ENCODE results near the gene DNAJC16.

The DNAJC16 gene

DNA sequence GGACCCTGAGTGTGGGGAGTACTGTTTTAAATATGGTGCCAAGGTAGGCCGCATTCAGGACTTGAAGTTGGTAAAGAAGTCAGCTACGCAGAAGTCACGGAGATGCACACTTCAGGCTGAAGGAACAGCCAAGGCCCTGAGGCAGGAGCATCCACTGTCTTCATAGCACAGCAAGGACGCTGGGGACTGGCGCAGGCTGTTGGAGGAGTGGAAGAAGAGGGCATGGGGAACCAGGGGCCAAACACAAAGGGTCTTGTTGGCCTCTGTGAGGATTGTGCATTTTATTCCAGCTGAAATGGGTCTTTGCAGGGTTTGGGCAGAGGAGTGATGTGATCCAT lies 16.6 kb downstream of the DNAJC16 start:
- TF ChIP-seq, protein P1, sequence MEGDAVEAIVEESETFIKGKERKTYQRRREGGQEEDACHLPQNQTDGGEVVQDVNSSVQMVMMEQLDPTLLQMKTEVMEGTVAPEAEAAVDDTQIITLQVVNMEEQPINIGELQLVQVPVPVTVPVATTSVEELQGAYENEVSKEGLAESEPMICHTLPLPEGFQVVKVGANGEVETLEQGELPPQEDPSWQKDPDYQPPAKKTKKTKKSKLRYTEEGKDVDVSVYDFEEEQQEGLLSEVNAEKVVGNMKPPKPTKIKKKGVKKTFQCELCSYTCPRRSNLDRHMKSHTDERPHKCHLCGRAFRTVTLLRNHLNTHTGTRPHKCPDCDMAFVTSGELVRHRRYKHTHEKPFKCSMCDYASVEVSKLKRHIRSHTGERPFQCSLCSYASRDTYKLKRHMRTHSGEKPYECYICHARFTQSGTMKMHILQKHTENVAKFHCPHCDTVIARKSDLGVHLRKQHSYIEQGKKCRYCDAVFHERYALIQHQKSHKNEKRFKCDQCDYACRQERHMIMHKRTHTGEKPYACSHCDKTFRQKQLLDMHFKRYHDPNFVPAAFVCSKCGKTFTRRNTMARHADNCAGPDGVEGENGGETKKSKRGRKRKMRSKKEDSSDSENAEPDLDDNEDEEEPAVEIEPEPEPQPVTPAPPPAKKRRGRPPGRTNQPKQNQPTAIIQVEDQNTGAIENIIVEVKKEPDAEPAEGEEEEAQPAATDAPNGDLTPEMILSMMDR (IDR thresholded peaks at IDR 0.05; ENCODE audit: poor library complexity, severe bottlenecking), result no peak
- ATAC-seq (ENCODE audit: low read depth) (no peak), DNase-seq (ENCODE audit: low spot score) (no peak)
- Histone ChIP-seq H3K36me3 (ENCODE audit: low read depth) (peaks cover 73% of the 10 kb centered on the region), H3K9me3 (ENCODE audit: severe bottlenecking) (peaks cover under 1% of the 10 kb centered on the region), H3K27ac (ENCODE audit: poor library complexity, severe bottlenecking) (no peak overlapping the region), H3K4me1 (ENCODE audit: insufficient read depth, poor library complexity, severe bottlenecking) (no peaks in the 10 kb centered on the region), H3K27me3 (ENCODE audit: insufficient read depth, poor library complexity, severe bottlenecking) (no peaks in the 10 kb centered on the region), H3K4me3 (ENCODE audit: severe bottlenecking) (no peak overlapping the region)

DNA sequence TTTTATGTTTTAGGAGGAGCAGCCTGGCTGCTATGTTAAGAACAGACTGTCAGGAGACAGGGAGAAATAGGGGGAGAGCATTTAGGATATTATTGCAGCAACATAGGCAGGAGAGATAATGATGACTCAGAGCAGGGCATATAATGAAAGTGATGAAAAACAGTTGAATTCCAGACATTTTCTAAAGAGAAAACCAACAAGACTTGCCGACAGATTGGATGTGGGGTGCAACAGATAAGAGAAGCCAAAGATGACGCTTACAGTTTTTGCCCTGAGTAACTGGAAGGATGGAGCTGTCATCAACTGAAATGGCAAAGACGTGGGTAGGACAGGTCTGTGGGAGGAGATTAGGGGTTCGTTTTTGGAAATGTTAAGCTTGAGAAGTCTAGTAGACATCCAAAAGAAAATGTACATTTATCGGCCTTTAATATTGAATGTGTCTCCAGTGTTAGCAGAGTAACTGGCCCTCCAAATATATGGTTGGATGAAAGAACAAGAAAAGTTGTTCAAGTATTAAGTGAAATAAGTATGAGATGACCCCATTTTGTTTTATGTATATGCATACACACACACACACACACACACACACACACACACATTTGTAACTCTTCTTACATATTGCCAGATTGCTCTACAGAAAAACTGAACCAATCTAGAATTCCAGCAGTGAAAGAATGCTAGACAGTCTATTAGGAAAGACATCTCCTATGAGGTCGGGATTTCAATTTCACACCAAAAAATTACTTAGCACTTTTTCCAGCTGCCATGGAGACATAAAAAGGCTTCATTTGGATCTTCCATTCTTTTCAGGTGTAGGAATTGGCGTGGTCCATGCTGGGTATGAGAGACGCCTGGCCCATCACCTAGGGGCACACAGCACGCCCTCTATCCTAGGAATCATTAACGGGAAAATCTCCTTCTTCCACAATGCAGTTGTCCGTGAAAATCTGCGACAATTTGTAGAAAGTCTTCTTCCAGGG lies 17.2 kb downstream of the DNAJC16 start:
- H3K36me3 ChIP-seq (ENCODE audit: low read depth), result peaks cover 74% of the 10 kb centered on the region
- TF ChIP-seq, protein P1 (IDR thresholded peaks at IDR 0.05; ENCODE audit: poor library complexity, severe bottlenecking), result no peak
- no peak for ATAC-seq (ENCODE audit: low read depth)

DNA sequence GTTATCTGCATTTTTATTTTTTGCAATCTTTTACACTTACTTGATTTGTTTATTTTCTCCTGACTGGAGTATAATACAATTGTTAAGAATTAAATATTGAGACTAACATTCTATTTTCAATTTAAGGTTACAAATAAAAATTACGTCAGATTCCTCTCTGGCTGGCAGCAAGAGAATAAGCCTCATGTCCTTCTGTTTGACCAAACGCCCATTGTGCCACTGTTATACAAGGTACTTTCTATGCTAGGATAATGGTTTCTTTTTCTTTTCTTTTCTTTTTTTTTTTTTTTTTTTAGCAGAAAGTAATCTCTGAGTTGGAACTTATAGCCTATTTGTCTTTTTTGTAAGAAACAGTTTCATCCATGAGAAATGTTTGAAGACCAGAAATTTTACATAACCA lies 20.0 kb downstream of the DNAJC16 start:
- Histone ChIP-seq H3K9me3 (ENCODE audit: severe bottlenecking) (peaks cover 3% of the 10 kb centered on the region), H3K36me3 (ENCODE audit: low read depth) (peaks cover 58% of the 10 kb centered on the region), H3K4me1 (ENCODE audit: insufficient read depth, poor library complexity, severe bottlenecking) (no peaks in the 10 kb centered on the region), H3K27me3 (ENCODE audit: insufficient read depth, poor library complexity, severe bottlenecking) (no peaks in the 10 kb centered on the region), H3K27ac (ENCODE audit: poor library complexity, severe bottlenecking) (no peak overlapping the region), H3K4me3 (ENCODE audit: severe bottlenecking) (no peak overlapping the region)
- TF ChIP-seq, protein P1 (IDR thresholded peaks at IDR 0.05; ENCODE audit: poor library complexity, severe bottlenecking), result no peak
- DNase-seq (ENCODE audit: low spot score), result no peak
- ATAC-seq (ENCODE audit: low read depth), result no peak

More for the DNA sequence above, 17.2 kb downstream of the DNAJC16 start:
- H3K9me3 ChIP-seq (ENCODE audit: severe bottlenecking), result peaks cover 3% of the 10 kb centered on the region
- no peaks in the 10 kb centered on the region for H3K4me1 ChIP-seq (ENCODE audit: insufficient read depth, poor library complexity, severe bottlenecking)
- H3K27me3 ChIP-seq (ENCODE audit: insufficient read depth, poor library complexity, severe bottlenecking), result no peaks in the 10 kb centered on the region
- no peak overlapping the region for H3K4me3 ChIP-seq (ENCODE audit: severe bottlenecking)
- no peak for DNase-seq (ENCODE audit: low spot score)
- no peak overlapping the region for H3K27ac ChIP-seq (ENCODE audit: poor library complexity, severe bottlenecking)

DNA sequence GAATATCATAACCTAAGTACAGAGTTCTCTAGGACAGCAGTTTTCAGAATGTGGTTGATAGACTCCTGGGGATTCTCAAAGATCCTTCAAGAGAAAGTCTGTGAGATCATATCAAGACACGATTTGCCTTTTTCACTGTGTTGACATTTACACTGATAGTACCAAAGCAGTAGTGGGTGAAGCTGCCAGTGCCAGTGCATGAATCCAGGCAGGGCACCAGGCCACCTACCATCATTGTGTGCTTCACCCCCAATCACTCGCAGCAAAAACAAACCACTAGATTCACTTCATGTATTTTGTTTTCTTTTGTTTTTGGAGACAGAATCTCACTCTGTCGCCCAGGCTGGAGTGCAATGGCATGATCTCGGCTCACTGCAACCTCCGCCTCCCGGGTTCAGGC lies 23.9 kb downstream of the DNAJC16 start:
- TF ChIP-seq, protein P1 (IDR thresholded peaks at IDR 0.05; ENCODE audit: poor library complexity, severe bottlenecking), result no peak
- ATAC-seq (ENCODE audit: low read depth) (no peak), DNase-seq (ENCODE audit: low spot score) (no peak)
- Histone ChIP-seq H3K36me3 (ENCODE audit: low read depth) (peaks cover 37% of the 10 kb centered on the region), H3K27ac (ENCODE audit: poor library complexity, severe bottlenecking) (no peak overlapping the region), H3K27me3 (ENCODE audit: insufficient read depth, poor library complexity, severe bottlenecking) (no peaks in the 10 kb centered on the region), H3K4me3 (ENCODE audit: severe bottlenecking) (no peak overlapping the region), H3K4me1 (ENCODE audit: insufficient read depth, poor library complexity, severe bottlenecking) (no peaks in the 10 kb centered on the region), H3K9me3 (ENCODE audit: severe bottlenecking) (peaks cover 3% of the 10 kb centered on the region)

DNA sequence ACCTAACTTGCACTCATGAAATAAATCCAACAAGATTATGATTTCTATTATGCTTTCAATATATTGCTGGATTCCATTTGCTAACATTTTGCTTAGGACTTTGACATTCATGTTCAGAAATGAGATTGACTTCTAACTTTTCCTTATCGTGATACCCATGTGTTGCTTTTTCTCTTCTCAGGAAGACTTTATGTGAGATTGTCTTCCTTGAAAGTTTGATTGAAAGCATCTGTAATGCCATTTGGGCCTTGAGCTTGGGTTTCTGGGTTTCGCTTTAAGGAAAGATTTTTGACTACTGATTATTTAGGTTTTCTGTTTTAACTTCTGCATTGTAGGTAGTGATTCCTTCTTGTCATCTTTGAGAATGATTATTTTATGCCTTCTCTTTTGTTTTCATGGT lies 30.4 kb downstream of the DNAJC16 start:
- no peaks in the 10 kb centered on the region for H3K9me3 ChIP-seq (ENCODE audit: severe bottlenecking)
- no peaks in the 10 kb centered on the region for H3K27me3 ChIP-seq (ENCODE audit: insufficient read depth, poor library complexity, severe bottlenecking)
- peaks cover 20% of the 10 kb centered on the region for H3K4me1 ChIP-seq (ENCODE audit: insufficient read depth, poor library complexity, severe bottlenecking)
- no peak for DNase-seq (ENCODE audit: low spot score)
- peaks cover 33% of the 10 kb centered on the region for H3K36me3 ChIP-seq (ENCODE audit: low read depth)
- TF ChIP-seq, protein P1 (IDR thresholded peaks at IDR 0.05; ENCODE audit: poor library complexity, severe bottlenecking), result no peak
- H3K4me3 ChIP-seq (ENCODE audit: severe bottlenecking), result no peak overlapping the region
- ATAC-seq (ENCODE audit: low read depth), result no peak
- H3K27ac ChIP-seq (ENCODE audit: poor library complexity, severe bottlenecking), result no peak overlapping the region

All from RWPE2 (cell line).